NOMO-1 treated with dmso at 0.1 percent for 144 hours (cell line): ENCODE results near the gene TMEFF1.
A peak's percentile ranks its signal among the peaks of the same experiment; 100 is the strongest.

ENCODE experiments used
- DNase-seq: peaks from one replicate; lab custom pipeline; 2025; ENCODE audit not compliant: unreplicated experiment; lab: John Stamatoyannopoulos, UW

TMEFF1 gene

DNA sequence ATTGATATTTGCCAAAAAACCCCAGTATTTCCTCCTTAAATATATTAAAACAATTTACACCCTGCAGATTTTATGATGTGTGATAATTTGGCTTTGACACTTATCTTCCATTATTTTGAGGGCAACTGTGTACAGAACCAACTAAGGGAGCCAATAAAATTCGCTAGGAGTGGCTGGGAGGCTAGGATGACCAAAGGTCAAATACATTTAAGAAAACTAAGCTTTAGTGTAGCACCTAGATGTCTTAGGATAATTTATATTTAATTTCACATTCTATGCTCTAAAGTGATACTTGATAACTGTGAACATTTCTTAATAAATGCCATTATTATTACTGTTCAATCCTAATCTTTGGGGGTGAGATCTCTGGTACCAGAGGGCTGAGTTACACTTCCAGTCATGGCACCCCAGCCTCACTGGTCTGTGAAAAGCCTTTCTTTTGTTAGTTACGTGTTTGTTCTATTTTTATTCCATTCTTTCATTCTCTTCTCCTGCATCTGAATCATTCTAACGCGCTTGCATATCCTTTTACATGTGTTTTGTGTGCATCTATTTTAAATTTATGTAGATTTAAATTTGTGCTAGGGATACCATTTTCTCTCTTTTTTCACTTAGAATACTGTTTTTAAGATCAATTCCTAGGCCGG lies 26.9 kb upstream of the TMEFF1 start:
- DNase-seq, result no peak

DNA sequence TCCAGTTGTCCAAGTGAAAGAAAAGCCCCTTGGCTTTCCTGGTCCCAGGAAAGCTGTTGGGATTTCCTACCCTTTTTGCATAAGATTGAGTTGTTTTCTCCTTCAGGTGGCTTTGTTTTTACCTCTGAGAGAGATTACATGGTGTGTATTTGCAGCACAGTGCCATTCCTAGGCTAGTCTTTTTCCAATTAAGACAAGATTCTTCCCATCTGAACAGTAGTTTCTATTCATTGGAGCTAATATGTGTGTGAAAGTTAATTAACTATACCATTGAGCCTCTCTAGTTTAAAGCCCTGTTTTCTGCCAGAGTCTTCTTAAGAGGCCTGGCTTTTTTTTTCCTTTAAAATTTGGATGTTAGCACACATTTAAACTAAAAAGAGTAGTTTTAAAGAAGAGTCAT lies 25.9 kb upstream of the TMEFF1 start:
- DNase-seq, result no peak

- DNase-seq, result no peak
Observed at GRCh38 chr9:100448266-100448665, 24.7 kb upstream of the TMEFF1 start.

- no peak for DNase-seq
Observed at GRCh38 chr9:100449420-100449819, 23.5 kb upstream of the TMEFF1 start.

DNA sequence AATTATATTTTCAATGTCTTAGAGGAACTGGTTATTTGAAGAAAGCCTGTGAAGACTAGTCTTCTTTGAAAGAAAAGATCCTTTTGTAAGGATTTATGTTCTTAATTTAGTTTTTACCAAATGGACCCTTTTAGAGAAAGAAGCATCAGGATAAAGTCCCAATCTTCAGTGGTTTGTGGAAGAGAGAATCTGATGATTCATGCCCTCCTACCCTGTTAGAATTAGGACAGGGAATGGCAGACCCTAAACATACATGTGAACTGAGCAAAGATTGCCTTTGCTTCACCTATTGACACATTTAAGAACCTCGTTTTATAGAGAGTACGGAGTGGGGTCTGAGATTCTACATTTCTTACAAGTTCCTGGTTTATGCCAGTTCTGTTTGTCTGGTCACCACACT lies 20.1 kb upstream of the TMEFF1 start:
- DNase-seq, result no peak

DNA sequence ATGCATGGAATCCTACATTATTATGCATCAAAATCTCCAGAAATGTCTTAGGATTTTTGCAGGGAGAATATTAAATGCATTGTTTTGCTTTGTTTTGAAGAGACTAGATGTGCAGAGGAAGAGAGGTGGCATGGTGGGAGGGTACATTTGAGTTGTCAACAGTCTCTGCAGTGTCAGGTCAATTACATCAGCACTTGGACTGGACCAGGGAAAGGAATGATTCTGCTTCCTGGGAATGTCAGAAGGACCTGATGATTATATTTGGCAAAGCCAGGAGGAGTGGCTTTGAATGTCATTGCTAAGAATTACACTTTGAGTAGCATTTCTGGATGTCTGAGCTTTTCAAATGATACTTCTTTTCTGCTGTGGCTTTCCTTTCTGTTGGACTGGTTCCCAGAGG lies 17.5 kb upstream of the TMEFF1 start:
- DNase-seq, result no peak

DNA sequence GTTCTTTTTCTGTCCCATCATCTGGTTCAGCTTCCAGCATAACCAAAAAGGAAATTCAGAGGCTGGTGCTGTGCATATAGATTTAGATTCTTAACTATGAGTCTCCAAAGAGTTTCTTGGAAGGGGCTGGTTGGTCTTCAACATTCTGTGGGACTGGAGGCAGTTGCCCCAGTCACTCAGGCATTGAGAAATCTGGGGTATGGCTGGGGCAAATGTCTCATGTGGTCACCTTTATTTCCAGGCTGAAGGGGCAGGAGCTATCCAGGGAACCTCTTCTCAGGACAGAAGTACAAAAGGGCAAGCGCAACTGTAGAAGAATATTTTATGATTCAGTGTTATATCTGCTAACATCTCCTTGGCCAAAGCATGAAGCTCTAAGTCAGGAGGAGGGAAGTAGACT lies 15.4 kb upstream of the TMEFF1 start:
- DNase-seq, result no peak

- DNase-seq, result no peak
Observed at GRCh38 chr9:100459963-100460362, 13.0 kb upstream of the TMEFF1 start.

GRCh38 chr9:100465274-100465673 lies 7.7 kb upstream of the TMEFF1 start:
- DNase-seq, result no peak

DNA sequence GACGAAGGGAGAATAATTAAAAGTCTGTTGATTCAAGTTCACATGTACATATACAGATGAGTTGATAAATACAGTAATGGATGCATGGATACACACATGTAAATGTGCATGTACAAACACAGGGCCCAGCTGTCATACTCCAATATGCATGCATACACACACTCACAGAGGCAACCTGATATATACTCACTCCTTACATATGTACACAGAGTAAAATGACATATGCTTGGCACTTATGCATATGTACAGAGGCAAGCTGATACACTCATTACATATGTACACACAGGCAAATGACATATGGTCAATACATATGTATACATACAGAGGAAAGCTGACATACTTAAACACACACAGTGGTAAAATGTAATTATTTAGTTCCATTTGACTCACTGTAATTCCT lies 7.2 kb upstream of the TMEFF1 start:
- no peak for DNase-seq

DNA sequence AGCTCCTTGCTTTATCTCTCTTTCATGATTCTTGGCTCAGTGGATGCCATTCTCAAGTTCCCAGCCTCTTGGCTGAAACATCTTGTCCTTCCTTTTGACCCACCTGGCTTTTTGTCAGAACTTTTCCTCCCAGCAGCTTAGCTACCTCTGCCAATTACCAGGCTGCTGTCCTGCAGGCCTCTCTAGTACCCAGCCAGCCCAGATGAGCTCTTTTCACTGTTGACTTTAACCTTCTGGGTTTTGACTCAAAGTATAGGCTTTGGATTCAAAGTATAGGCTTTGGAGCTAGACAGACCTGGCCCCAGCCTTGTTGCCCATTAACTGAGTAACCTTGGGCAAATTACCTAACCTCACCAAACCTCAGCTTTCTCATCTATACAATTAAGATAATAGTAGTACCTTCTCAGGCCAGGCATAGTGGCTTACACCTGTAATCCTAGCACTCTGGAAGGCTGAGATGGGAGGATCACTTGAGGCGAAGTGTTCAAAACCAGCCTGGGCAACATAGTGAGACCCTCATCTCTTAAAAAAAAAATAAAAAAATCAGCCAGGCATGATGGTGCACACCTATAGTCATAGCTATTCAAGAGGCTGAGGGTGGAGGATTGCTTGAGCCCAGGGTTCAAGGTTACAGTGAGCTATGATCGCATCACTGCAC lies 6.6 kb upstream of the TMEFF1 start:
- DNase-seq, result no peak

- DNase-seq, result no peak
Observed at GRCh38 chr9:100466829-100467221, 6.1 kb upstream of the TMEFF1 start.

- no peak for DNase-seq
Observed at GRCh38 chr9:100468041-100468440, 4.9 kb upstream of the TMEFF1 start.

DNA sequence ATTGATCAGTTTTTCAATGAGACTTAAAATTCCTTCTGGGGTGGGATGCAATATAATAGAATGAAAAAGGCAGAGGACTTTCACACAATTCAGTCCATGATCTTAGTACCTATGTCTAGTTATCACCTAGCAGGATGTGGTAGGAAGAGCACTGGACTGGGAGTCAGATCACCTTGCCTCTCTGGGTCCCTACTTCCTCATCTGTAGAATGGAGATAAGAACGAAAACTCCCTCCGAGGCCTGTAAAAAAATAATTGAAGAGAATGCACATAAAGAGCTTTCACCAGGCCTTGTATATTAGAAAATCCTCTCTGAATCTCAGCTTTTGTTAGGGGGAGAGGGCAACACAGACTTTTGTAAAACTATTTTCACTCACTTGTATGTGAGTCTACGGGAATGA lies 681 bp upstream of the TMEFF1 start:
- DNase-seq, result no peak

DNA sequence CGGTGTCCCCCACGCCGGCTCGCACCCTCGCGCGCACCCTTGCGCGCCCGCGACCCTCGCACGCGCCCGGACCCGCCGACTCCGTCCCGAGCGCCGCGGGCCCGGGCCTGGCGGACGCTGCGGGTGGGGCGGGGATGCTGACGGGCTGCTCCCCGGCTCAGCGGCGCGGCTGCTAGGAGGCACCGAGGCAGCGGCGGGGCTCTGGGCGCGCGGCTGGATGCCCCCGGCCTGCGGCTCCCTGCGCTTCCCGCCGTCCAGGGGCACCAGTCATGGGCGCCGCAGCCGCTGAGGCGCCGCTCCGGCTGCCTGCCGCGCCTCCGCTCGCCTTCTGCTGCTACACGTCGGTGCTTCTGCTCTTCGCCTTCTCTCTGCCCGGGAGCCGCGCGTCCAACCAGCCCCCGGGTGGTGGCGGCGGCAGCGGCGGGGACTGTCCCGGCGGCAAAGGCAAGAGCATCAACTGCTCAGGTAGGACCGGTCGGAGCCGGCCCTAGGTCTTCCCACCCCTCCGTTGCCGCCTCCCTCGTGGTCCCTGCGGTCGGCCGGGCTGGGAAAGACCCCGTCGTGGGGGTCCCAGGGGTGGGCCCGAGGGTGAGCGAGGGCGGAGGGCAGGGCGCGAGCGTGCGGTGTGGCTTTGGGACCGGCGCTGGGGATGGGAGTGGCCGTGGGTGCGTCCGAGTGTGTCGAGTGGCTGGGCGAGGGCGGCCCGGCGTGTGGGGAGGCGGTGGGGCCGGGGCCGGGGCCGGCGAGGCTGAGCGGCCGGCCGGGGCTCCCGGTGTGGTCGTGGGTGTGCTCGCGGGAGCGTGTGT lies 530 bp downstream of the TMEFF1 start:
- DNase-seq, result peak; percentile 13

- DNase-seq, result no peak
Observed at GRCh38 chr9:100474082-100474923, 1.4 kb downstream of the TMEFF1 start.

GRCh38 chr9:100474924-100475276 lies 2.0 kb downstream of the TMEFF1 start:
- DNase-seq, result no peak

DNA sequence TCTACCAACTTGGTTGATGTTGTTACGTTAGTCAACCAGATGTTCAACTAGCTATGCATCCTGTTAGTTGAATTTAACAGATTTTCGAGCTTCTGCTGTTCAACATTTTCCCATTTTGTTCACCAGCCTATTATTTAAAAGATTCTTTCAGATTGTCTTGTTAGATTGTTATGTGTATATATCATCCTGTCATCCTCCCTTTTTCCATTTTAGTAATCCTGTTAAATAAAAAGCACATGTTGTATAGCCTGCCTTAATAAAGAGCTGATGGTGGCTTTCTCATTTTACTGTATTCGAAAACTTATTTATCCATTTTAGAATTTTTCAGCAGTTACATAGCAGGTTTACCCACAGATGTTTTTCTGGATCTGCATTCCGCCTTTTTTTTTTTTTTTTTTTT lies 4.3 kb downstream of the TMEFF1 start:
- DNase-seq, result no peak

GRCh38 chr9:100478192-100478591 lies 5.2 kb downstream of the TMEFF1 start:
- no peak for DNase-seq

GRCh38 chr9:100479820-100480219 lies 6.9 kb downstream of the TMEFF1 start:
- no peak for DNase-seq

DNA sequence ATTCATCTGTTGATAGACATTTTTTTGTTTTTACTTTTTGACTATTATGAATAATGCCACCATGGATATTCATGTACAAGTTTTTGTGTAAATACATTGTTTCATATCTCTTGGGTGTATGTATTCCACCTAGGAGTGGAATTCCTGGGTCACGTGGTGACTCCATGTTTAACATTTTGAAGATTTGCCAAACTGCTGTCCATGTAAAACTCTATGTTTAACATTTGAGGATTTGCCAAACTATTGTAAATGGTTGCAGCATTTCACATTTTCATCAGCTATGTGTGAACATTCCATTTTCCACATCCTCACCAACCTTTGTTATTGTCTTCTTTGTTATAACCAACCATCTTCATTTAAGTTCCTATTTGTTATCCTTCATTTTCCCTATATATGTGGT lies 12.2 kb downstream of the TMEFF1 start:
- no peak for DNase-seq
